Panc1 (cell line): ENCODE data around the gene TOX3. TPM values are rescaled to one million over a fixed set of nuclear protein-coding genes. Genes with fewer than 3 reads are reported as not detected.

Experiments used
- ATAC-seq: fragments of 200-7000 bp; cut with Tn5 transposase; 2 replicates; pipeline ENCODE4 v1.9.1; 2020; ENCODE audit warnings: mild to moderate bottlenecking, moderate library complexity
- BruUV-seq: library from RNA; stranded (reverse); fragments of 400-500 nt; replicated peaks from 2 replicates; lab custom pipeline; 2021; lab: Mats Ljungman, UMichigan
- CTCF ChIA-PET: fragments of 300-600 bp; sonication (Branson Sonifier 250); formaldehyde crosslinking; loops from one replicate; lab custom pipeline; 2022; ENCODE audit warnings: antibody characterized with exemption; lab: Charles Lee
- POLR2A ChIA-PET: fragments of 300-600 bp; sonication (Branson Sonifier 250); formaldehyde crosslinking; loops from one replicate; lab custom pipeline; 2022; ENCODE audit warnings: antibody characterized with exemption; lab: Charles Lee
- DNase-seq: peaks from one replicate; pipeline ENCODE4 v3.0.0-alpha.2; 2010; ENCODE audit warnings: low read depth, low spot score
- H3K27ac ChIP-seq: 2 replicates; pipeline ENCODE4 v1.5.1; 2011; ENCODE audit warnings: mild to moderate bottlenecking, low read length, inconsistent platforms
- H3K27me3 ChIP-seq: fragments of 200-500 bp; sonication (Bioruptor generic); 2 replicates; pipeline ENCODE4 v1.6.0; 2014; ENCODE audit warnings: low read length, inconsistent platforms; ENCODE audit not compliant: control insufficient read depth, insufficient read depth
- H3K36me3 ChIP-seq: fragments of 200-500 bp; sonication (Bioruptor generic); 2 replicates; pipeline ENCODE4 v1.5.1; 2014; ENCODE audit warnings: inconsistent platforms, mild to moderate bottlenecking, low read length, moderate library complexity; ENCODE audit not compliant: control insufficient read depth, insufficient read depth
- H3K4me1 ChIP-seq: 2 replicates; pipeline ENCODE4 v1.5.1; 2011; ENCODE audit warnings: inconsistent platforms, mild to moderate bottlenecking, low read length, moderate library complexity; ENCODE audit not compliant: control insufficient read depth, insufficient read depth
- H3K4me3 ChIP-seq, 2 experiments: 2 replicates each; pipeline ENCODE4 v1.5.1; 2011 to 2012; ENCODE audit warnings: low read depth in 2 of 2, low read length in 2 of 2, mild to moderate bottlenecking in 2 of 2, inconsistent platforms in 1 of 2, moderate library complexity in 1 of 2
- H3K9me3 ChIP-seq: fragments of 200-500 bp; sonication (Bioruptor generic); 2 replicates; pipeline ENCODE4 v1.5.1; 2014; ENCODE audit warnings: low read depth, mild to moderate bottlenecking, inconsistent platforms, low read length, moderate library complexity; ENCODE audit not compliant: control insufficient read depth, insufficient read depth
- CTCF ChIP-seq: fragments of 450-650 bp; IDR thresholded peaks from 2 replicates; pipeline ENCODE4 v1.5.1; 2017; ENCODE audit warnings: mild to moderate bottlenecking
- POLR2AphosphoS5 ChIP-seq: IDR thresholded peaks from 2 replicates; pipeline ENCODE4 v1.6.1; 2012; ENCODE audit warnings: mild to moderate bottlenecking, low read depth, low read length, moderate library complexity
- REST ChIP-seq, 2 experiments: IDR thresholded peaks; 2 replicates each; pipeline ENCODE4 v1.6.1; 2011 to 2012; ENCODE audit warnings: low read depth in 2 of 2, control low read depth in 1 of 2, low read length in 1 of 2, mild to moderate bottlenecking in 1 of 2, moderate library complexity in 1 of 2; ENCODE audit not compliant: insufficient read depth in 1 of 2
- SIN3A ChIP-seq: IDR thresholded peaks from 2 replicates; pipeline ENCODE4 v1.6.1; 2012; ENCODE audit warnings: low read depth, mild to moderate bottlenecking, low read length, moderate library complexity, borderline replicate concordance; ENCODE audit not compliant: insufficient read depth
- TCF7L2 ChIP-seq: IDR thresholded peaks from 2 replicates; pipeline ENCODE4 v1.6.1; 2011; ENCODE audit warnings: mild to moderate bottlenecking, low read depth, low read length, inconsistent platforms
- in situ Hi-C: cut with HindIII; loops from 2 replicates; pipeline ENCODE4 v1.10.0; 2016; ENCODE audit warnings: low sequenced_read_pairs, low pct_unique_long_range_greater_than_20kb
- intact Hi-C: fragments of 100-400 bp; cut with micrococcal nuclease; formaldehyde crosslinking; loops from one replicate; pipeline ENCODE4 v1.10.0; 2022; ENCODE audit not compliant: unreplicated experiment
- total RNA-seq: library from RNA; stranded (reverse); gene quantifications from one replicate; pipeline ENCODE4 v1.2.1, GENCODE V29; 2021; ENCODE audit not compliant: unreplicated experiment

The TOX3 gene
- total RNA-seq, 1 experiment from 2014 or later: 3.4 TPM

- Histone ChIP-seq H3K9me3 (no peaks in the 10 kb centered on the region), H3K4me1 (no peaks in the 10 kb centered on the region; the same call in 1 of the 2 replicates), H3K27me3 (no peaks in the 10 kb centered on the region), H3K36me3 (no peaks in the 10 kb centered on the region), H3K27ac (peak overlapping the region; percentile 51), H3K4me3 (peak overlapping the region in 1 of 2 experiments; percentile 16; a peak in 1 of 4 replicates)
- ChIA-PET CTCF (no interaction called here), POLR2A (no interaction called here)
- TF ChIP-seq SIN3A (no peak), POLR2AphosphoS5 (no peak), REST (IDR thresholded peaks at IDR 0.05; ENCODE audit: insufficient read depth in 1 of 2, low read depth in 2 of 2, low read length in 1 of 2) (no peak), CTCF (no peak), TCF7L2 (no peak)
- ATAC-seq (no peak), DNase-seq (no peak)
- no TSS peak for BruUV-seq
- intact Hi-C loops: no loop called here
- in situ Hi-C loops: no loop called here
These were observed 48.4 kb downstream of the TOX3 start for GRCh38 chr16:52498328-52499059.

- H3K9me3 ChIP-seq: no peaks in the 10 kb centered on the region
- H3K36me3 ChIP-seq: no peaks in the 10 kb centered on the region
- intact Hi-C loops: no loop called here
- H3K4me1 ChIP-seq: no peaks in the 10 kb centered on the region; the same call in 1 of the 2 replicates
- ChIA-PET CTCF (no interaction called here), POLR2A (interaction anchor here (0.6 kb wide), 1 partner anchor 245 kb away, joined by 4 read pairs; no protein-coding TSS in a partner anchor)
- in situ Hi-C loops: no loop called here
- TF ChIP-seq POLR2AphosphoS5 (no peak), TCF7L2 (no peak), REST (IDR thresholded peaks at IDR 0.05; ENCODE audit: insufficient read depth in 1 of 2, low read depth in 2 of 2, low read length in 1 of 2) (no peak), CTCF (no peak), SIN3A (no peak)
- peak; percentile 77 for ATAC-seq
- no TSS peak for BruUV-seq
- DNase-seq: no peak
- H3K4me3 ChIP-seq: no peak overlapping the region
- no peaks in the 10 kb centered on the region for H3K27me3 ChIP-seq
- peak overlapping the region; percentile 51; the same call in 1 of the 2 replicates for H3K27ac ChIP-seq
These were observed 49.7 kb downstream of the TOX3 start for GRCh38 chr16:52497067-52497816.
